HG02840 (cell line): ENCODE measurements around the gene GOLGA8S.
"Not testable (repeated sequence)": the region's sequence is repeated elsewhere in the genome, so short reads cannot be mapped to it uniquely, and the experiment has no call there.

Experiments used
- ATAC-seq: cut with Tn5 transposase; IDR thresholded peaks from one replicate; pipeline ENCODE4 v1.9.1; 2021; ENCODE audit warnings: mild to moderate bottlenecking, moderate library complexity, moderate number of reproducible peaks; ENCODE audit not compliant: unreplicated experiment, low FRiP score

GOLGA8S gene

GRCh38 chr15:23395832-23396231 is 41.3 kb downstream of the GOLGA8S start:
- ATAC-seq = no peak

DNA sequence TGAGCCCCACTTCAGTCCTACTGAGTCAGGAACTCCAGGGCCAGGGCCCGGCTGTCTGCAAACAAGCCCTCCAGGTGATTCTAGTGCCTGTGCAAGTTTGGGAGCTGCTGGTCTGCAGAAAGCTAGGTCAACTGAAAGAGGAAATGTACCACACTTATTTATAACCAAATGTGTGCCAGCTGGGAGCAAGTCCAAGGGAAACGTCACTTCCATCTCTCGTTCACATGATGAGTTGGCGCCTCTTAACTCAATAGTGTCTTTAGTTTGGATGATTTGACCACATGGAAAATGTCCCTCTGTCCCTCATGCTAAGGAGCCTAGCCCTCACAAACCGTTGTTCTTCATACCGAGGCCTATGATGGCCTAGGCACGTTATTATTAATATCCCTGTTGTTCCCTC is 43.2 kb downstream of the GOLGA8S start:
- ATAC-seq = no peak

GRCh38 chr15:23398357-23398756 is 43.8 kb downstream of the GOLGA8S start:
- ATAC-seq = not testable (repeated sequence)

DNA sequence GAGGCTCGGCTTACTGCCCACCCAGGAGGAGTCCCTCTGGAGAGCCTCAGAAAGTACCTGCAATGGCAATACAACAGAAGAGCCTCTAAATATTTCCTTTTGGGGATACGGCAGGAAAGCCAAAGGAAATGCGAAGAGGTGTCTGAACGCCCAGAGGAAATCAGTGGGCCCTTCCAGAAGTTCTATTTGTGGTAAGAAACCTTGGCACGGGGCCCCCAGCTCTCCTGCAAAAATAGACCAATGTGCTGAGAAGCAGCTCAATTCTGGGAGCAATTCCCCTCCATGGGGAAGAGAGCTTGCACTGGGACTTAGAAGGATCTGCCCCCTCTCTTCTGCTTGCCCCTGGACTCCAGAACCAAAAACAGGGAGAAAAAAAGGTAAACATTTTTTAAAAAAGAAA is 44.7 kb downstream of the GOLGA8S start:
- not testable (repeated sequence) for ATAC-seq

DNA sequence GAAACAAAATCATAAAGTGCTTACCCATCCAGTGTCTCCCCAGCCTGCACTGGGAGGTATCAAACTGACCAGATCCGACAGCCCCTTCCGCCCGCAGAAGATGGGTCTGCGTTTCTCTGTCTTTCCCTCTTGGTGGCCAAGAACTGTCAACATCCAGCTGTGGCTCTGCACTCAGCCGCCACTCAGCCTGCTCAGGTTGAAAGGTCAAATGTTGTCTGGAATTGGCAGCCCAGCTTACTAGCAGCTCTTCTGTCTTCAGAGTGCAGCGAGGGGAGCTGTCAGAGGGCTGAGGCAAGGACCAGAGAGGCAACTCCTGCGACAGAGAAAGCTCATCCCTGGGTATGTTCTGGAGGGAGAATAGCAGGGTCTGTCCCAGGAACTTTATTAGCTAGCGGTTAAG is 47.1 kb downstream of the GOLGA8S start:
- no peak for ATAC-seq

GRCh38 chr15:23402140-23402539 is 47.6 kb downstream of the GOLGA8S start:
- no peak for ATAC-seq

DNA sequence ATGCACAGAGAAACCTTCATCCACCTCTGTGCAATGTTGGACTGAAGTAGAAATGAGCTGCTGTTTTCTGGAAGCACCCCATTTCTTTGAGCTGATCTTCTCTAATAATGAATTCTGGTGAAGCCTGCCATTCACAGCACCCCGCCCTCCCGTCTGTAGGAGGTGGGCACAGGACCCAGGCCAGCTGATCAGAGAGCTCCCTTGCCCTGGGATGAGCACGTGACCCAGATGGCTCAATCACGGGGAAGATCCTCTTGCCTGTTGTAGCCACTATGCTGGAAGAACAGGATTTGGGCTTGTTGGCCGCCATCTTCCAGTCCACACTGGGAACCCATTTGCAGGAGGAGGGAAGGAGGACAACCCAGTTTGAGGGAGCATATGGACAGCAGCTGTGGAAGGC is 48.0 kb downstream of the GOLGA8S start:
- ATAC-seq = no peak

DNA sequence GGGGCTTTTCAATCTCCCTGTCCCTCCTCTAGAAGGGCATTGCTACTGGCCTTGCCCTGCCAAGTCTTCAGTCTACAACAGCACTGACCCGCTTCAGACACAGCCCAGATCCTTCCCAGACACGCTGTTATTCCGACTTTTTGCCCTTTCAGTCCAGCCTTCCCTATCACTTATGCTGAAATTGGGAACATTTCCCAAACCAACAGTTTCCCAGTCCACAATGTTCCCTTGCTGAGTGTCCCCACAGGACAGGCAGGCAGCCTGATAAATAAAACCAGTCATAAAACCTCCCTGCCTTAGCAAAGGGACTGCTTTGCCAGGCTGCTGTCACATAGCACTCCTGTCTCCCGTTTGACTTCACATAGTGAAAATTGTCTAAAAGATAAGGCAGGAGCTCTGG is 49.0 kb downstream of the GOLGA8S start:
- ATAC-seq = no peak

DNA sequence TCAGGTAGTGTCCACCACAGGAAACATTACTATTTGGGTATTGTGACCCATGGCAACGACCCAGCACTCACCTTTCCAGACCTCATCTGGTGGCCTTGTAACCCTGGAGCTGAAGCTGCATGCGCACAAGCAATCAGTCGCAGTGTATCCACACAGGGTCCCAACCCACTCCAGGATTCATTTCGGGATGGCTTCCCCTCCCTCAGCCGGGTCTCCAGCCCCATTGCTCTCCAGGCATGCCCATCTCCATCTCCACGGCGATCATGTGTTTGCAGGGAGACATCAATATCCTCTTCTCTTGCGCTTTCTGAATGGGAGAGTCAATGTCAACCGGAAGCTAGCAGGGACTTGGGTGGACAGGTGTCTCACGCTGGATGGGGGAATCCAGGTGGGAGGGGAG is 57.3 kb downstream of the GOLGA8S start:
- no peak for ATAC-seq

- ATAC-seq = not testable (repeated sequence)
Measured at GRCh38 chr15:23412881-23413600, 58.5 kb downstream of the GOLGA8S start.
